ENCODE results near the gene DPH3. TPM values are rescaled to one million over a fixed set of nuclear protein-coding genes. Genes with fewer than 3 reads are reported as not detected.
"Not testable (repeated sequence)": the region's sequence is repeated elsewhere in the genome, so short reads cannot be mapped to it uniquely, and the experiment has no call there.

Gene DPH3
- total RNA-seq (ENCODE audit: low replicate concordance): 4.5 and 33.4 TPM in 2 replicates

DNA sequence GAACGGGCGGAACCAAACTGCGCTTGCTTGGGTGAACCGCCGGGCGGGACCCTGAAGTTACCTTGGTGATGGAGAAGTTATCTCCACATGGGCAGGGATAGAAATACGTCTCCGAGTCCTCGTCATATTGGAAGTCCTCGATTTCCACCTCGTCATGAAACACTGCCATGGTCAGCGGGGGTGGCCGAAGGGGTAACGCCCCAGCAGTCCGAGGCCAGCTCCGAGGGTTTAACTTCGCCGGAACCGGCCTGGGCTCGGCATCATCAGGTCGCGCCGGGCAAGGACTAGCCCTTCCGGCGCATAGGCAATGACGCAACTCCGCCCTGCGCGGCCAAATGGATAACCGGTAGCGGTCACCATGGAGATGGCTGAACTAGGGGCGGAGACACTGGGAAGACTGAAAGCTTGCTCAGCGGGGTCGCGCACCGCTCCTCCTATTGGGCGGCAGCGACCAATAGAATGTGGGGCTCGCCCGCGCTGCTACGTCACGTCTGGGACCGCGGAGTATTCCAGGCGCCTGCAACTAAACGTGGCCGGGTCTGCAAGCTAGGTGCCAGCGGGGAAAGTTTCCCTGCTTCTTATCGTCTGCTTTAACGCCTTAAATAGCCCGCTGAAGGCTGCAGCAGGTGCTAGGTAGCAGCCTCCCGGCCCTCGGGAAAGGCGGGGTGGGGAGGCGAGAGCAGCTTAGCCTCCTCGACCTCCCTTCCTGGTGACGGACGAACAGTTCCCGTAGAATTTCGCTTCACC is at the start of gene DPH3, which contains the start of gene OXNAD1:
DPH3 (minus strand) TSS at position 236 of the 747 bp plus-strand sequence; CDS start at position 169, 67 bp downstream.
OXNAD1 (plus strand) TSS at position 505 of the 747 bp plus-strand sequence. CDS start 5,741 bp downstream, outside the sequence.
- DNase-seq (ENCODE audit: low read depth): peak; percentile 100
- H3K4me3 ChIP-seq (ENCODE audit: low read depth, low read length): peak within 1 kb of the TSS; percentile 96
- TF ChIP-seq, protein P1, sequence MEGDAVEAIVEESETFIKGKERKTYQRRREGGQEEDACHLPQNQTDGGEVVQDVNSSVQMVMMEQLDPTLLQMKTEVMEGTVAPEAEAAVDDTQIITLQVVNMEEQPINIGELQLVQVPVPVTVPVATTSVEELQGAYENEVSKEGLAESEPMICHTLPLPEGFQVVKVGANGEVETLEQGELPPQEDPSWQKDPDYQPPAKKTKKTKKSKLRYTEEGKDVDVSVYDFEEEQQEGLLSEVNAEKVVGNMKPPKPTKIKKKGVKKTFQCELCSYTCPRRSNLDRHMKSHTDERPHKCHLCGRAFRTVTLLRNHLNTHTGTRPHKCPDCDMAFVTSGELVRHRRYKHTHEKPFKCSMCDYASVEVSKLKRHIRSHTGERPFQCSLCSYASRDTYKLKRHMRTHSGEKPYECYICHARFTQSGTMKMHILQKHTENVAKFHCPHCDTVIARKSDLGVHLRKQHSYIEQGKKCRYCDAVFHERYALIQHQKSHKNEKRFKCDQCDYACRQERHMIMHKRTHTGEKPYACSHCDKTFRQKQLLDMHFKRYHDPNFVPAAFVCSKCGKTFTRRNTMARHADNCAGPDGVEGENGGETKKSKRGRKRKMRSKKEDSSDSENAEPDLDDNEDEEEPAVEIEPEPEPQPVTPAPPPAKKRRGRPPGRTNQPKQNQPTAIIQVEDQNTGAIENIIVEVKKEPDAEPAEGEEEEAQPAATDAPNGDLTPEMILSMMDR (IDR thresholded peaks at IDR 0.05; ENCODE audit: insufficient read depth, low read length): no peak

DNA sequence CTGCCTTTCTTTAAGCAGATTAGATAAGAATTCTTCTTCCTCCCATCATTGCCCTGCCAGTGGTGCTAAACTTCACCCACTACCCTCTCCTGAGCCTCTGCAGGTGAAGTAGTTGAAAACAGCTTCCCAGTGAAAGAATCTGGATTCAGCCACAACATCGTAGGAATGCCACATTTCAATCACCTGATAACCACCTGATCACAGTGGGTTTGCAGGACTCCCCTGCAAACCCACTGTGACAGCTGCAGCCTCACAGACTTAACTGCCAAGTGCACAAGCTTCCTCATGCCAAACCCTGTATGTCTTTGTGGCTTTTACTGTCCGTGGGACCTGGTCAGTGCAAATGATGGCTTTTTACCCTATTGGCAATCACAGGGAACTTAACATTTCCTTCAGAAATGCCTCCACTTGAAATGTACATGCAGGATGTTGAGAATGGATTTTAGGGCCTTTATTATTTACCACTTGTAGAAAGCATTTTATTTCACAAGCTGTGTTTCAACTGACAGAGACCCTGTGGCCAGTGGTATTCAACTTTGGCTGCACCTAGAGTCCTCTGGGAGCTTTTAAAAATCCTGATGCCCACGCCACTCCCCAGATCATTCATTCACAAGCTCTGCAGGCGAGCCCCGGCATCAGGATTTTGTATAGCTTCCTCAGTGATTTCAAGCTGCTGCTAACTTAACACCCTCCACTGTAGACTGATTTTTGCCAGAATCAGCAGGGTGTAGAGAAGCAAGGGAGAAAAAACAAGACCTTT is 49.3 kb upstream of the DPH3 start:
- no peak for DNase-seq (ENCODE audit: low read depth)
- no peak overlapping the region for H3K4me3 ChIP-seq (ENCODE audit: low read depth, low read length)
- TF ChIP-seq, protein P1 (IDR thresholded peaks at IDR 0.05; ENCODE audit: insufficient read depth, low read length): no peak

DNA sequence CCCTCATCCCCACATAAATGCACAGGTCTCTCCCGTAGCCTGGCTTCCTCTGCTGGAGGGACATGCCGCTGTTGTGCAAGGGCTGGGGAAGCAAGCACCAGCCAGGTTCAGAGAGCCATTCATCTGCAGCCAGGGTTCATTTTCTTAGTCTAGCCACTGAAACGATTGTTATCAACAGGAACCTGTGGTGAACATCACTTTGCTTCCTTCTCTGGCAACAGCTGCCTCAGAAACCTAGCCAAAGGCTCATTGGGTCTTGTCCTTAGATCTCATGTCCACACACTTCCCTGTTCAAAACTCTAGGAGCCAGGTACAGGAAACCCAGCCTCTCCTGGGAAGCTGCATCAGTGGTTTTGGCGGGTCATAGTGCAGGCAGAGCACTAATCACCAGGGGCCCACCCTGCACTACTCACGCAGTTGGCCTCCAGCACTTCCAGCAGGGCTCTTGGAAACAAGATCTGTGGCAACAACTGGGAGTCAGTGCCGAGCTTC is 47.3 kb upstream of the DPH3 start:
- DNase-seq (ENCODE audit: low read depth): peak; percentile 82
- no peak overlapping the region for H3K4me3 ChIP-seq (ENCODE audit: low read depth, low read length)
- TF ChIP-seq, protein P1 (IDR thresholded peaks at IDR 0.05; ENCODE audit: insufficient read depth, low read length): no peak

DNA sequence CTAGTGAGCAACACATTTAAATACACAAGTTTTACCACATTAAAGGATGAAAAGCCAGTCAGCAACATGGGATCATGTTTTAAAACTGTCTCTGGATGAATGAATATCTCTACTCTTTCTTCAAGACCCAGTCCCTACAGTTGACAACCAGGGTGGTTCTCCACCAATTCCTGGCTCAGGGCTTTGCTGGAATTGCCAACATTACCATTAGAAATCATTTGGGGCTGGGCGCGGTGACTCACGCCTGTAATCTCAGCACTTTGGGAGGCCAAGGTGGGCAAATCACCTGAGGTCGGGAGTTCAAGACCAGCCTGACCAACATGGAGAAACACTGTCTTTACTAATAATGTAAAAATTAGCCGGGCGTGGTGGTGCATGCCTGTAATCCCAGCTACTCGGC is 45.7 kb upstream of the DPH3 start:
- H3K4me3 ChIP-seq (ENCODE audit: low read depth, low read length); DNase-seq (ENCODE audit: low read depth): not testable (repeated sequence)

DNA sequence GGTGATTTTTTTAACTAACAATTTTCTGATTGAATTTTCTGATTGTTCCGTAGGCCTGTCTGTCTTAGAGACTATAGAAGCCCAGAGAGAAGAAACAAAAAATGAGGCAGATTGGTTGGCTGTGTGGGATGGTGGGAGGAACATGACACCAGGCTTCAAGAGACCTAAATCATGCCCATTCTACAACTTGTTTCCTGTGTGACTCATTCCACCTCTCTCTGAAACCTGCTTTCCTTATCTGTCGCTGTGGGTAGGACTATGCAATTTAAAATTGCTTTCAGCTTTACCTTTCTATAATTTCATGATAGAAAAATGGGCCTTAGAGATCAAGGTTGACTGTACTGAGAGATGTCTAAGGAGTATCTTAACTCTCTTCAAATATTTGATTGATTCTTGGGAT is 44.8 kb upstream of the DPH3 start:
- DNase-seq (ENCODE audit: low read depth): peak; percentile 41
- H3K4me3 ChIP-seq (ENCODE audit: low read depth, low read length): no peak overlapping the region
- TF ChIP-seq, protein P1 (IDR thresholded peaks at IDR 0.05; ENCODE audit: insufficient read depth, low read length): no peak

DNA sequence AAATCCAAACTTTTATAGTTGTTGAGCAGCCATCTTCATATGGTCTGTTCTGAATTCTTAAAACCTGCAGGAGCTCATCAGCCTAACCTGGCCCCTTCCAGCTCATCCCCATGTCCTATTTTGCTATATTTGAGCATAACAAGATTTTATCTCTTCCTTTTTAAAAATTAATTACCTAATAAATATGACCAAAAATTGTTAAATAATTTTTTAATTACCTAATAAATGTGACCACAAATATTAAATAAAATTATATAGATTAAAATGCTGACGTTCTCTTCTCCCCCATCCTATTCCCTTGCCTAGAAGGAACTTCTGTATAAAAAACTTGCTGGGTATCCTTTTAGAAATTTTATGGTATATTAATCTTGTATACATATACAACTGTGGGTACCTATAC is 44.0 kb upstream of the DPH3 start:
- no peak for DNase-seq (ENCODE audit: low read depth)
- TF ChIP-seq, protein P1 (IDR thresholded peaks at IDR 0.05; ENCODE audit: insufficient read depth, low read length): no peak
- no peak overlapping the region for H3K4me3 ChIP-seq (ENCODE audit: low read depth, low read length)
